Activated T-cell treated with anti-CD3 and anti-CD28 coated beads for 4 hours (primary cell): ENCODE measurements around the gene DEK.
"Not testable (repeated sequence)": the region's sequence is repeated elsewhere in the genome, so short reads cannot be mapped to it uniquely, and the experiment has no call there.

ENCODE experiments used
- DNase-seq: peaks from one replicate; pipeline ENCODE4 v3.0.0-alpha.2; 2020

DEK gene

GRCh38 chr6:18192026-18192425 is 72.3 kb downstream of the DEK start:
- DNase-seq = no peak

GRCh38 chr6:18189196-18189595 is 75.1 kb downstream of the DEK start:
- no peak for DNase-seq

GRCh38 chr6:18187701-18188100 is 76.6 kb downstream of the DEK start:
- DNase-seq = no peak

GRCh38 chr6:18186540-18187250 is 77.6 kb downstream of the DEK start:
- no peak for DNase-seq

- no peak for DNase-seq
Observed at GRCh38 chr6:18186033-18186432, 78.3 kb downstream of the DEK start.

- DNase-seq = no peak
Observed at GRCh38 chr6:18185624-18186023, 78.7 kb downstream of the DEK start.

- DNase-seq = no peak
Observed at GRCh38 chr6:18183766-18184165, 80.6 kb downstream of the DEK start.

GRCh38 chr6:18182568-18182967 is 81.8 kb downstream of the DEK start:
- DNase-seq = no peak

- no peak for DNase-seq
Observed at GRCh38 chr6:18179770-18180356, 84.5 kb downstream of the DEK start.

GRCh38 chr6:18178960-18179615 is 85.2 kb downstream of the DEK start:
- no peak for DNase-seq

- DNase-seq = no peak
Observed at GRCh38 chr6:18177286-18177965, 86.9 kb downstream of the DEK start.

GRCh38 chr6:18176198-18176597 is 88.1 kb downstream of the DEK start:
- not testable (repeated sequence) for DNase-seq
